GM23248 (cell line): ENCODE results near the gene MESD.

Source experiments
- EZH2 ChIP-seq: fragments of 200-600 bp; sonication (generic); IDR thresholded peaks from 2 replicates; pipeline ENCODE4 v1.6.1; 2018; ENCODE audit warnings: antibody characterized with exemption, mild to moderate bottlenecking; ENCODE audit not compliant: insufficient read depth, poor library complexity, severe bottlenecking
- EZH2phosphoT487 ChIP-seq: fragments of 200-600 bp; sonication (generic); IDR thresholded peaks from 2 replicates; pipeline ENCODE4 v1.6.1; 2018; ENCODE audit warnings: antibody characterized with exemption, moderate library complexity, mild to moderate bottlenecking, low read depth; ENCODE audit not compliant: insufficient read depth

DNA sequence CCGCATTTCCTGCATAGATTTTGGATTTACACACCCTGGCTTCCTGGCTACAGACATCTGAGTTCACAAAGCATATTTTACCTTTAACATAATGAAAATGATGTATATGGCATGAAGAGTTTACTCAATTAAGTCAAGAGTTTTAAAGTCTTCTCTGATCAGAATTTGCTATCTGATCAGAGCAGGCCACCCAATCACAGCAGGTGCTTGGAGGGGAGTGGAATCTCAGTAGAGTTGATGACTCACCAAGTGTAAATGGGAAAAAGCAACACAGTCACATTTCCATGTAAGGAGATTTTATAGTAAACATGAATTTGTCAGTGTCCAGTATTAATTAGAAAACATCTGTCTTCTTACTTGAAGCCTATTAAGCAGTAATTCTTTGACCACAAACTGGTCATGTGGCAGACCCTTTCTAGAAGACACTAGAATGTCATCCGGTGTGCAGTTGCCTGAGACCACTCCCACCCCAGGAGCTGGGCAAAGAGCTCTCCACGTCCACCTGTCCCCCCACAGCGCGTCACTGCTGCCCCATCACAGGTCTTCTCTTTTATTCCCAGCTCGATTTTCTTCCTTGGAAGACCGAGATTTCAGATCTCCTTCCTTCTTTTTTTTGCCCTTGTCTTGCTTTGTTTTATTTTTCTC lies 10.8 kb downstream of the MESD start:
- TF ChIP-seq EZH2phosphoT487 (no peak), EZH2 (no peak)
